HepG2 (cell line): ENCODE data around the gene SYNE1. TPM values are rescaled to one million over a fixed set of nuclear protein-coding genes. Genes with fewer than 3 reads are reported as not detected.

Experiments used
- ARID2 ChIP-seq: sonication (generic); formaldehyde crosslinking; IDR thresholded peaks from 2 replicates; pipeline ENCODE4 v1.8.1; 2022; ENCODE audit warnings: mild to moderate bottlenecking, missing genetic modification reagents, borderline replicate concordance
- CAMTA2 ChIP-seq: sonication (generic); formaldehyde crosslinking; IDR thresholded peaks from 2 replicates; pipeline ENCODE4 v1.4.0; 2020; ENCODE audit warnings: mild to moderate bottlenecking, missing genetic modification reagents, borderline replicate concordance
- DMAP1 ChIP-seq: IDR thresholded peaks from 2 replicates; pipeline ENCODE4 v1.6.1; 2016
- HMGA1 ChIP-seq: sonication (generic); formaldehyde crosslinking; conservative IDR thresholded peaks from 2 replicates; pipeline ENCODE4 v1.4.0; 2020; ENCODE audit warnings: missing genetic modification reagents
- HOMEZ ChIP-seq: IDR thresholded peaks from 2 replicates; pipeline ENCODE4 v1.6.1; 2016; ENCODE audit warnings: low read depth
- NFRKB ChIP-seq: fragments of 450-650 bp; IDR thresholded peaks from 2 replicates; pipeline ENCODE4 v1.6.1; 2017
- NR3C1 ChIP-seq: sonication (generic); formaldehyde crosslinking; IDR thresholded peaks from 2 replicates; pipeline ENCODE4 v1.4.0; 2020; ENCODE audit warnings: missing genetic modification reagents
- PCBP1 ChIP-seq: fragments of 200-400 bp; formaldehyde crosslinking; IDR thresholded peaks from 2 replicates; pipeline ENCODE4 v1.6.1; 2017; ENCODE audit warnings: mild to moderate bottlenecking, low read depth, low read length, borderline replicate concordance
- RBFOX2 ChIP-seq: fragments of 200-400 bp; formaldehyde crosslinking; IDR thresholded peaks from 2 replicates; pipeline ENCODE4 v1.6.1; 2017; ENCODE audit warnings: low read depth, mild to moderate bottlenecking, low read length
- RBM39 ChIP-seq: fragments of 200-400 bp; formaldehyde crosslinking; IDR thresholded peaks from one replicate; pipeline ENCODE4 v1.6.1; 2018; ENCODE audit warnings: antibody characterized with exemption, mild to moderate bottlenecking, low read depth, low read length; ENCODE audit not compliant: poor library complexity, severe bottlenecking
- REXO4 ChIP-seq: sonication (generic); formaldehyde crosslinking; IDR thresholded peaks from 2 replicates; pipeline ENCODE4 v1.8.0; 2022; ENCODE audit warnings: missing genetic modification reagents, mild to moderate bottlenecking, borderline replicate concordance
- SMARCC2 ChIP-seq: fragments of 450-650 bp; IDR thresholded peaks from 2 replicates; pipeline ENCODE4 v1.6.1; 2017; ENCODE audit warnings: antibody characterized with exemption, mild to moderate bottlenecking
- SMYD3 ChIP-seq: sonication (generic); formaldehyde crosslinking; IDR thresholded peaks from 2 replicates; pipeline ENCODE4 v1.8.1; 2023; ENCODE audit warnings: mild to moderate bottlenecking, missing genetic modification reagents
- SNAPC2 ChIP-seq: sonication (generic); formaldehyde crosslinking; IDR thresholded peaks from 2 replicates; pipeline ENCODE4 v1.8.1; 2022; ENCODE audit warnings: mild to moderate bottlenecking, missing genetic modification reagents
- SNRNP70 ChIP-seq: fragments of 200-400 bp; formaldehyde crosslinking; IDR thresholded peaks from 2 replicates; pipeline ENCODE4 v1.6.1; 2017; ENCODE audit warnings: mild to moderate bottlenecking, low read depth, low read length, moderate library complexity
- SRF ChIP-seq: IDR thresholded peaks from 2 replicates; pipeline ENCODE4 v1.6.1; 2011; ENCODE audit warnings: mild to moderate bottlenecking, low read depth, low read length, moderate library complexity
- TERF1 ChIP-seq: sonication (generic); formaldehyde crosslinking; IDR thresholded peaks from 2 replicates; pipeline ENCODE4 v1.8.0; 2022; ENCODE audit warnings: mild to moderate bottlenecking, missing genetic modification reagents, moderate library complexity
- ZNF124 ChIP-seq: sonication (generic); formaldehyde crosslinking; IDR thresholded peaks from 2 replicates; pipeline ENCODE4 v1.4.0; 2020; ENCODE audit warnings: missing genetic modification reagents
- ZNF354B ChIP-seq: sonication (generic); formaldehyde crosslinking; IDR thresholded peaks from 2 replicates; pipeline ENCODE4 v1.8.0; 2022; ENCODE audit warnings: mild to moderate bottlenecking, missing genetic modification reagents
- ZNF484 ChIP-seq: sonication (generic); formaldehyde crosslinking; IDR thresholded peaks from 2 replicates; pipeline ENCODE4 v1.5.1; 2020; ENCODE audit warnings: mild to moderate bottlenecking, low read depth, missing genetic modification reagents, borderline replicate concordance
- ZNF550 ChIP-seq: sonication (generic); formaldehyde crosslinking; IDR thresholded peaks from 2 replicates; pipeline ENCODE4 v1.4.0; 2020; ENCODE audit warnings: mild to moderate bottlenecking, missing genetic modification reagents, borderline replicate concordance
- ZNF616 ChIP-seq: sonication (generic); formaldehyde crosslinking; IDR thresholded peaks from 2 replicates; pipeline ENCODE4 v1.5.0; 2020; ENCODE audit warnings: low read depth, mild to moderate bottlenecking, missing genetic modification reagents
- ZSCAN30 ChIP-seq: sonication (generic); formaldehyde crosslinking; IDR thresholded peaks from 2 replicates; pipeline ENCODE4 v1.5.0; 2020; ENCODE audit warnings: mild to moderate bottlenecking, missing genetic modification reagents
- polyA plus RNA-seq, 8 experiments: library from polyadenylated mRNA; depleted of rRNA in 3 of 8; stranded (reverse) in 7 of 8; unstranded in 1 of 8; fragments of >200 nt; fragmentation: Illumina TruSeq in 4 of 8; extraction: Trizol in 4 of 8; gene quantifications; 2 replicates each; pipeline versions ENCODE4 v1.2.1 to v1.2.3, GENCODE V29; 2011 to 2016; ENCODE audit warnings: low read depth in 4 of 8, missing spikeins in 1 of 8, mixed read lengths in 1 of 8; ENCODE audit not compliant: insufficient read depth in 1 of 8
- total RNA-seq, 5 experiments: library from RNA; depleted of rRNA; stranded (reverse); fragments of >200 nt; fragmentation: Illumina TruSeq; extraction: Trizol; gene quantifications; 2 replicates each; pipeline ENCODE4 v1.2.3, GENCODE V29; 2016; ENCODE audit warnings: low read depth in 1 of 5
- TF ChIP-seq, protein P1 (sequence below), 2 experiments: fragments of 450-650 bp in 1 of 2; sonication (generic) in 1 of 2; formaldehyde crosslinking; IDR thresholded peaks; 2 replicates each; pipeline versions ENCODE4 v1.5.0 to v1.8.0; 2020 to 2022; ENCODE audit warnings: mild to moderate bottlenecking in 1 of 2, missing genetic modification reagents in 1 of 2
- TF ChIP-seq, protein P2 (sequence below): sonication (generic); formaldehyde crosslinking; IDR thresholded peaks from 2 replicates; pipeline ENCODE4 v1.4.0; 2020; ENCODE audit warnings: mild to moderate bottlenecking, missing genetic modification reagents

SYNE1 gene
- total and polyA plus RNA-seq, 2 of the 13 experiments (the other 11 are each of a cell fraction or from before 2014, with no cell fraction given), result 5.5 to 15.9 TPM

DNA sequence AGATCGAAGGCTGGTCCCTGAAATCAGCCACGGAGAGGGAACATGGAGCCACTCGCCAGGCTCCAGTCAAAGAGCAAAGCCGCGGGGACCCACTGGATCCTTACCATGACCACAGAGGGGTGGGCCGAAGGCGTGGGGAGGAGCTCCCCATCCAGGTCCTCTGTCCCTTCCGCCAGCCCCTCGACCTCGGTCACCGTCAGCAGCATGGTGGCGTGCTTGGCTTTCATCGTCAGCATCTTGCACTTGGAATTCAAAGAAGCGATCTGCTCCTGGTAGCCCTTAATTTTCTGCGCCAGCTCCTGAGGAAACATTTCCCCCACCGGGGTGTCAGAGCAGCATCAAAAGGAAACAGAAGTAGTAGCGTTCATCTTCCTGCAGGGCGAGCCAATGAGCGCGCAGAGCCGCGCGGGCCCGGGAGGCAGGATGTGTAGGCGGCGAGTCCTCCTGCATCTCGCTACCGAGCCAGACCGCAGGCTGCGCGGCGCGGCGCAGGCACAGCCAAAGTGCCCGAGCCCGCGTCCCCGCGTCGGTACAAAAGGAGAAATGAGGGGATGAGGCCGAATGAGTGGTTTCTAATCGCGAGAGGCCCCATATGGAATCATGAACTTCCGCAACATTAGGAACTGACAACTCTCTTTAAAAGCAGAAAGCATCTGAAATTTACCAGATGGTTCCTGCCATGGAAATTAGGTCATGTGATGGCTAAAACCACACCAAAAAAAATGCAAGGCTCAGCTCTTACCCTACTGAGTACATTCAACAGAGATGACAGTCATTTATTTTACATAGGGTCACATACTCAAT lies 335.2 kb downstream of the SYNE1 start (continued):
- TF ChIP-seq SMARCC2, result no peak
- TF ChIP-seq NR3C1 (CRISPR knock-in tag), result no peak
- no peak; the same call in 1 of the 2 replicates for TF ChIP-seq ZNF484
- TF ChIP-seq ZNF354B (CRISPR knock-in tag), result no peak
- TF ChIP-seq RBM39, result peak; percentile 84
- no peak for TF ChIP-seq CAMTA2 (CRISPR knock-in tag)
- no peak for TF ChIP-seq SNRNP70
- peak; percentile 90 for TF ChIP-seq DMAP1 (CRISPR knock-in tag)
- peak; percentile 83 for TF ChIP-seq RBFOX2
- peak; percentile 25; the same call in 1 of the 2 replicates for TF ChIP-seq ZSCAN30 (CRISPR knock-in tag)
- TF ChIP-seq HOMEZ (CRISPR knock-in tag), result peak; percentile 72
- TF ChIP-seq, protein P1, sequence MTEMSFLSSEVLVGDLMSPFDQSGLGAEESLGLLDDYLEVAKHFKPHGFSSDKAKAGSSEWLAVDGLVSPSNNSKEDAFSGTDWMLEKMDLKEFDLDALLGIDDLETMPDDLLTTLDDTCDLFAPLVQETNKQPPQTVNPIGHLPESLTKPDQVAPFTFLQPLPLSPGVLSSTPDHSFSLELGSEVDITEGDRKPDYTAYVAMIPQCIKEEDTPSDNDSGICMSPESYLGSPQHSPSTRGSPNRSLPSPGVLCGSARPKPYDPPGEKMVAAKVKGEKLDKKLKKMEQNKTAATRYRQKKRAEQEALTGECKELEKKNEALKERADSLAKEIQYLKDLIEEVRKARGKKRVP (CRISPR knock-in tag; IDR thresholded peaks at IDR 0.05), result peak in 1 of 2 experiments; percentile 1; a peak in 1 of 4 replicates
- no peak for TF ChIP-seq NFRKB
- peak; percentile 73; the same call in 1 of the 2 replicates for TF ChIP-seq ZNF124 (CRISPR knock-in tag)
- no peak for TF ChIP-seq HMGA1
- TF ChIP-seq ZNF616, result no peak
- no peak for TF ChIP-seq SRF
- no peak for TF ChIP-seq PCBP1
- TF ChIP-seq SMYD3 (CRISPR knock-in tag), result peak; percentile 41; the same call in 1 of the 2 replicates
- TF ChIP-seq ZNF550, result 0 out of 2 replicates have a peak, but pooled peaks have one; percentile 75
- TF ChIP-seq, protein P2, sequence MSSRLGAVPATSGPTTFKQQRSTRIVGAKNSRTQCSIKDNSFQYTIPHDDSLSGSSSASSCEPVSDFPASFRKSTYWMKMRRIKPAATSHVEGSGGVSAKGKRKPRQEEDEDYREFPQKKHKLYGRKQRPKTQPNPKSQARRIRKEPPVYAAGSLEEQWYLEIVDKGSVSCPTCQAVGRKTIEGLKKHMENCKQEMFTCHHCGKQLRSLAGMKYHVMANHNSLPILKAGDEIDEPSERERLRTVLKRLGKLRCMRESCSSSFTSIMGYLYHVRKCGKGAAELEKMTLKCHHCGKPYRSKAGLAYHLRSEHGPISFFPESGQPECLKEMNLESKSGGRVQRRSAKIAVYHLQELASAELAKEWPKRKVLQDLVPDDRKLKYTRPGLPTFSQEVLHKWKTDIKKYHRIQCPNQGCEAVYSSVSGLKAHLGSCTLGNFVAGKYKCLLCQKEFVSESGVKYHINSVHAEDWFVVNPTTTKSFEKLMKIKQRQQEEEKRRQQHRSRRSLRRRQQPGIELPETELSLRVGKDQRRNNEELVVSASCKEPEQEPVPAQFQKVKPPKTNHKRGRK (CRISPR knock-in tag), result peak; percentile 51; the same call in 1 of the 2 replicates
- TF ChIP-seq TERF1 (CRISPR knock-in tag), result no peak
- no peak for TF ChIP-seq ARID2 (CRISPR knock-in tag)
- peak; percentile 51 for TF ChIP-seq SNAPC2
- TF ChIP-seq REXO4 (CRISPR knock-in tag), result no peak
